GM21381 (cell line): ENCODE data around the gene ALB.

Experiments
- ATAC-seq: cut with Tn5 transposase; IDR thresholded peaks from one replicate; pipeline ENCODE4 v1.9.1; 2021; ENCODE audit warnings: mild to moderate bottlenecking, moderate library complexity; ENCODE audit not compliant: unreplicated experiment

The ALB gene

GRCh38 chr4:73408181-73408867, 4.2 kb downstream of the ALB start:
- no peak for ATAC-seq

GRCh38 chr4:73409012-73409862, 5.2 kb downstream of the ALB start:
- ATAC-seq = no peak

GRCh38 chr4:73409978-73410548, 6.0 kb downstream of the ALB start:
- no peak for ATAC-seq

GRCh38 chr4:73410916-73411730, 7.0 kb downstream of the ALB start:
- no peak for ATAC-seq

GRCh38 chr4:73411731-73412414, 7.8 kb downstream of the ALB start:
- no peak for ATAC-seq

- ATAC-seq = no peak
Measured at GRCh38 chr4:73413294-73413755, 9.2 kb downstream of the ALB start.

- no peak for ATAC-seq
Measured at GRCh38 chr4:73414936-73415271, 10.8 kb downstream of the ALB start.

- ATAC-seq = no peak
Measured at GRCh38 chr4:73415807-73416238, 11.7 kb downstream of the ALB start.

GRCh38 chr4:73416423-73417087, 12.5 kb downstream of the ALB start:
- no peak for ATAC-seq

- no peak for ATAC-seq
Measured at GRCh38 chr4:73417342-73417741, 13.3 kb downstream of the ALB start.

GRCh38 chr4:73417973-73418372, 13.9 kb downstream of the ALB start:
- ATAC-seq = no peak

- ATAC-seq = no peak
Measured at GRCh38 chr4:73418677-73419076, 14.6 kb downstream of the ALB start.

GRCh38 chr4:73419106-73420038, 15.3 kb downstream of the ALB start:
- no peak for ATAC-seq

GRCh38 chr4:73420615-73421014, 16.5 kb downstream of the ALB start:
- ATAC-seq = no peak

- no peak for ATAC-seq
Measured at GRCh38 chr4:73421708-73422457, 17.8 kb downstream of the ALB start.

- ATAC-seq = no peak
Measured at GRCh38 chr4:73422458-73422752, 18.3 kb downstream of the ALB start.

GRCh38 chr4:73423184-73423583, 19.1 kb downstream of the ALB start:
- ATAC-seq = no peak

GRCh38 chr4:73426666-73427065, 22.6 kb downstream of the ALB start:
- no peak for ATAC-seq
